Ascending aorta (tissue), 2 donors: ENCODE results near the gene SFXN4. TPM values are rescaled to one million over a fixed set of nuclear protein-coding genes. Genes with fewer than 3 reads are reported as not detected.
"Not testable (repeated sequence)": the region's sequence is repeated elsewhere in the genome, so short reads cannot be mapped to it uniquely, and the experiment has no call there.

Experiments used
- DNase-seq, 2 donors: peaks; one replicate each; pipeline ENCODE4 v3.0.0-alpha.2; 2019; ENCODE audit warnings: low spot score in 2 of 2
- H3K27ac ChIP-seq, 2 donors: fragments of 200-600 bp; sonication (generic); one replicate each; pipeline ENCODE4 v1.5.1; 2016 to 2017; ENCODE audit warnings: mild to moderate bottlenecking in 1 of 2
- H3K27me3 ChIP-seq: fragments of 200-600 bp; sonication (generic); one replicate; pipeline ENCODE4 v1.5.1; 2017
- H3K36me3 ChIP-seq, 2 donors: fragments of 200-600 bp; sonication (generic); one replicate each; pipeline ENCODE4 v1.5.1; 2016
- H3K4me1 ChIP-seq, 2 donors: fragments of 200-600 bp; sonication (generic); one replicate each; pipeline ENCODE4 v1.5.1; 2016 to 2017; ENCODE audit warnings: mild to moderate bottlenecking in 1 of 2
- H3K4me3 ChIP-seq, 2 donors: fragments of 200-600 bp; sonication (generic); one replicate each; pipeline ENCODE4 v1.5.1; 2016 to 2017; ENCODE audit warnings: mild to moderate bottlenecking in 1 of 2
- H3K9me3 ChIP-seq, 2 donors: fragments of 200-600 bp; sonication (generic); one replicate each; pipeline ENCODE4 v1.5.1; 2016
- intact Hi-C: fragments of 100-400 bp; cut with DNase I; formaldehyde crosslinking; loops from one replicate; pipeline ENCODE4 v1.15.1; 2023
- total RNA-seq: library from RNA; depleted of rRNA; stranded (reverse); fragments of >200 nt; gene quantifications from one replicate; pipeline ENCODE4 v1.1.0, GENCODE V29; 2016
- TF ChIP-seq, protein P1 (sequence below), 3 experiments: fragments of 200-600 bp in 2 of 3; fragments of 450-650 bp in 1 of 3; sonication (generic) in 2 of 3; IDR thresholded peaks; one replicate each; pipeline ENCODE4 v1.5.1; 2016 to 2019; ENCODE audit warnings: antibody characterized with exemption in 3 of 3, mild to moderate bottlenecking in 1 of 3, moderate library complexity in 1 of 3

Gene SFXN4
- total RNA-seq, 1 donor from 2014 or later = 13.7 TPM

GRCh38 chr10:119103241-119103902 is 62.1 kb downstream of the SFXN4 start:
- intact Hi-C loops = loop anchor here (2.0 to 5.0 kb wide), 2 partner anchors 61 to 494 kb away; partner anchors contain the start of genes SFXN4 and TIAL1
- TF ChIP-seq, protein P1, sequence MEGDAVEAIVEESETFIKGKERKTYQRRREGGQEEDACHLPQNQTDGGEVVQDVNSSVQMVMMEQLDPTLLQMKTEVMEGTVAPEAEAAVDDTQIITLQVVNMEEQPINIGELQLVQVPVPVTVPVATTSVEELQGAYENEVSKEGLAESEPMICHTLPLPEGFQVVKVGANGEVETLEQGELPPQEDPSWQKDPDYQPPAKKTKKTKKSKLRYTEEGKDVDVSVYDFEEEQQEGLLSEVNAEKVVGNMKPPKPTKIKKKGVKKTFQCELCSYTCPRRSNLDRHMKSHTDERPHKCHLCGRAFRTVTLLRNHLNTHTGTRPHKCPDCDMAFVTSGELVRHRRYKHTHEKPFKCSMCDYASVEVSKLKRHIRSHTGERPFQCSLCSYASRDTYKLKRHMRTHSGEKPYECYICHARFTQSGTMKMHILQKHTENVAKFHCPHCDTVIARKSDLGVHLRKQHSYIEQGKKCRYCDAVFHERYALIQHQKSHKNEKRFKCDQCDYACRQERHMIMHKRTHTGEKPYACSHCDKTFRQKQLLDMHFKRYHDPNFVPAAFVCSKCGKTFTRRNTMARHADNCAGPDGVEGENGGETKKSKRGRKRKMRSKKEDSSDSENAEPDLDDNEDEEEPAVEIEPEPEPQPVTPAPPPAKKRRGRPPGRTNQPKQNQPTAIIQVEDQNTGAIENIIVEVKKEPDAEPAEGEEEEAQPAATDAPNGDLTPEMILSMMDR (IDR thresholded peaks at IDR 0.05) = no peak
- Histone ChIP-seq H3K4me3 (peak overlapping the region; percentile 98 to 100), H3K27ac (peak overlapping the region; percentile 43 to 76), H3K9me3 (no peaks in the 10 kb centered on the region), H3K27me3 (no peaks in the 10 kb centered on the region), H3K4me1 (no peaks in the 10 kb centered on the region), H3K36me3 (peaks cover 3 to 7% of the 10 kb centered on the region in 2 donors)
- DNase-seq = no peak

DNA sequence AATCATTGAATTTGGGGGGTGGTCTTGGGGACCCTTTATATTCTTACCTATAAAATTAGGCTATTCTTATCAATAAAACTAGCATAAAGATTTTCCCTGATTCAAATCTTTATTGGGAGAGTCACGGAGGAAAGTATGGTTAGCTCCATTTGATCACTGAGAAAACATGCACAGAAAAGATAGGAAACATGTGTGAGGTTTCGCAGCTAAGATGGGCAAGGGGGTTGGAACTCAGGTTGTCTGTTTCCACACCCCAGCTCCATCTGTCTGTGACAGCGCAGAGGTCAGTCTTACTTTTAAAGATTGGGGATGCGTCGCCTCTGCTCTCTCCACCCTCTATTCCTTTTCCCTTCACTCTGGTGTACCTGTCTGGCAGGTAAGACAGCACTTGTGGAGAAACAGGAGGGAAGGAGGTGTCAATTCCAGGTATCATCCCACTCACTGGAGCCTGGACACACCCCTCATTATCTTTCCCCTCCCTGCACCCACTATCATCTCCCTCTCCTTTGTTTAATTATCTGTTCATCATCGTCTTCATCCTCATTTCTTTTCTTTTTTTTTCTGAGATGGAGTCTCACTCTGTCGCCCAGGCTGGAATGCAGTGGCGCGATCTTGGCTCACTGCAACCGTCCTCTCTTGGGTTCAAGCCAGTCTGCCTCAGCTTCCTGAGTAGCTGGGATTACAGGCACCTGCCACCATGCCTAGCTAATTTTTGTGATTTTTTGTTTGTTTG is 64.0 kb downstream of the SFXN4 start:
- H3K27ac ChIP-seq = no peak overlapping the region
- no peaks in the 10 kb centered on the region for H3K9me3 ChIP-seq
- no peak overlapping the region for H3K4me3 ChIP-seq
- no peaks in the 10 kb centered on the region for H3K4me1 ChIP-seq
- H3K27me3 ChIP-seq = no peaks in the 10 kb centered on the region
- H3K36me3 ChIP-seq = no peaks in the 10 kb centered on the region
- intact Hi-C loops = loop anchor here (2.0 to 5.0 kb wide), 2 partner anchors 63 to 496 kb away; partner anchors contain the start of genes SFXN4 and TIAL1
- TF ChIP-seq, protein P1 (IDR thresholded peaks at IDR 0.05) = no peak
- DNase-seq = no peak

DNA sequence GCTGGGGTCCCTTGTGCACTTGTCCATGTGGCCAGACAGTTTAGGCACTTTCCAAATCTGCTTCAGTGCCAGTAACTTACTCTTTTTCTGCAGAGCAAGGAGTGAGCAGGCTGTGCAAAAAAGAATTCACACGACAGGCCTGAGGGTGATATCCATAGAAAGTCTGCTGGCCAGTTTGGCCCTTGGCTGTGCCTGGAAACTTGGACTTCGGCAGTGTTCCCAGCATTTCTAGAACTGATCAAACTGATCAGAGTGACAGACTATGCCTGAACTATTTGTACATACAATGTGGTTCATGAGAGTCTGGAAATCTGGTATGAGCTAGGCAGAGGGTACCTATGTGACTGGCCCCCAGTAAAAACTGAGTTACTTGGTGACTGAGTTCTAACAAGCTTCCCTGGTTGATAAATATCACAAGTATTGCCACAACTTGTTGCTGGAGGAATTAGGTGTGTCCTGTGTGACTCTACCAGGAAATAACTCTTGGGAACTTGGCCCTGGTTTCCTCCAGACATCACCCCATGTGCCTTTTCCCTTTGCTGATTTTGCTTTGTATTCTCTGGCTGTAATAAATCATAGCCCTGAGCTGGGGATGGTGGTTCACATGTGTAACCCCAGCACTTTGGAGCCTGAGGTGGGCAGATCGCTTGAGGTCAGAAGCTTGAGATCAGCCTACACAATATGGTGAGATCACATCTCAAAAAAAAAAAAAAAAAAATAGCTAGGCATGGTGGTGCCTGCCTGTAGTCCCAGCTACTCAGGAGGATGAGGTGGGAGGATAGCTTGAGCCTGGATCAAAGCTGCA is 64.9 kb downstream of the SFXN4 start:
- intact Hi-C loops = loop anchor here (5.0 kb wide), 1 partner anchor 497 kb away; the partner anchor contains the start of gene TIAL1
- TF ChIP-seq, protein P1 (IDR thresholded peaks at IDR 0.05) = no peak
- Histone ChIP-seq H3K36me3 (no peaks in the 10 kb centered on the region), H3K9me3 (no peaks in the 10 kb centered on the region), H3K27ac (no peak overlapping the region), H3K4me1 (no peaks in the 10 kb centered on the region), H3K4me3 (no peak overlapping the region), H3K27me3 (no peaks in the 10 kb centered on the region)
- no peak for DNase-seq

GRCh38 chr10:119098576-119098975 is 66.9 kb downstream of the SFXN4 start:
- Histone ChIP-seq H3K9me3 (no peaks in the 10 kb centered on the region), H3K4me3 (no peak overlapping the region), H3K4me1 (no peaks in the 10 kb centered on the region), H3K27ac (no peak overlapping the region), H3K27me3 (no peaks in the 10 kb centered on the region), H3K36me3 (no peaks in the 10 kb centered on the region)
- intact Hi-C loops = no loop called here
- DNase-seq = no peak
- TF ChIP-seq, protein P1 (IDR thresholded peaks at IDR 0.05) = no peak

- H3K4me1 ChIP-seq, H3K27me3 ChIP-seq, H3K36me3 ChIP-seq, H3K4me3 ChIP-seq, H3K27ac ChIP-seq, H3K9me3 ChIP-seq, DNase-seq, intact Hi-C loops: not testable (repeated sequence)
Measured at GRCh38 chr10:119096641-119097415, 68.7 kb downstream of the SFXN4 start.
